GM18861 (cell line): Measurements from ENCODE around the gene DCD.
"Not testable (repeated sequence)": the region's sequence is repeated elsewhere in the genome, so short reads cannot be mapped to it uniquely, and the experiment has no call there.

Experiments
- ATAC-seq: cut with Tn5 transposase; IDR thresholded peaks from one replicate; pipeline ENCODE4 v1.9.1; 2021; ENCODE audit not compliant: unreplicated experiment

DCD gene

GRCh38 chr12:54654926-54655325, 6.8 kb upstream of the DCD start:
- no peak for ATAC-seq

DNA sequence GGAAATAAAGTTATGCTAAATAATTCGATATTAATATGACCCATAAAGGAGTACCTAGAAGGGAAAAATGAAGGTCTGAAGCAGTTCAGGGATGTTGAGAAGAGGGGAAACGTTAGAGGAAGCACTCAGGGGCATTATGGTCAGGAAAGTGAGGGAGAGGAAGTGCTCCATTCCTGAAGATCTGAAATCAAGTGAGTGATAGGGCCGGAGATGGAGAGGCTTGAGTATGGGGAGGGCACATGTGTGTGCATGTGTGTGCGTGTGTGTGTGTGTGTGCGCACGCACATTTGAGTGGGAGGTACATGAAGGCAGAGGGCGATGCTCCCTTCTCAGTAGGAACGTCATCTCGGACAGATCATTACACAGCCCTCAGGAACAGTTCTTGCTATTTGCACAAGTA, 4.9 kb upstream of the DCD start:
- no peak for ATAC-seq

- ATAC-seq, result no peak
Measured at GRCh38 chr12:54650889-54651288, 2.7 kb upstream of the DCD start.

GRCh38 chr12:54650409-54650808, 2.2 kb upstream of the DCD start:
- no peak for ATAC-seq

DNA sequence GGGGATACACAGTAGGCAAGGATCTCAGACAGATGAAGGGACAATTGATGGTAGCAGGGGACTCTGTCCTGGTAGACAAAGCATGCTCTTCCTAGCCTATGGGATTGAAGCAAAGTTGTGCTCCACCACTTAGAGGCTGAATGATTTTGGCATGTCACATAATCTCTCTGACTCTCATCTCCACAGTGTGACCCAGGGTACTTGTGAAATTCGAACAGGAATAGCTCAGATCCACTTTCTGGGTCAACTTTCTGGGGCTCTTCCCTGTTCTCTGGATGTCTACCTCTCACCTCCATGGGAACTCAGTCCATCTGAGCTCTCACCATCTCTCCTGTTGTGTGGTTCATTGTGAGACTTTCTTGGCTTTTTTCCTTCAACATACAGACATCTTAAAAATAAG, 1.7 kb upstream of the DCD start:
- ATAC-seq, result no peak

DNA sequence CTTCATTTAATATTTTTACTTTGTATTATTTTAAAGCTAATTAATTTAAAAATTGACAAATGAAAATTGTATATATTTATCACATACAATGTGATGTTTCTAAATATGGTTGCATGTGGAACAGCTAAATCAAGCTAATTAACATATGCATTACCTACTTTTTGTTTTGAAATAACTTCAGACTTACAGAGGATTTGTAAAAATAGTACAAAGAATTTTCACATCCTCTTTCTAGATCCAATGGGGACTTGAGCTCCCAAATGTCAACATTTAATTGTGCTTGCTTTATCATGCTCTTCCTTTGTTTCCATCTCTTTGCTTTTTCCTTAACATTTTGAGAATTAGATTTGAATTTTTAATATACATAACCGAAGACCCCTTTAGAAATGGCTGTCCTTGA, 6.6 kb downstream of the DCD start:
- ATAC-seq, result no peak

- ATAC-seq, result no peak
Measured at GRCh38 chr12:54641089-54641488, 7.1 kb downstream of the DCD start.

- not testable (repeated sequence) for ATAC-seq
Measured at GRCh38 chr12:54639112-54639511, 9.1 kb downstream of the DCD start.

DNA sequence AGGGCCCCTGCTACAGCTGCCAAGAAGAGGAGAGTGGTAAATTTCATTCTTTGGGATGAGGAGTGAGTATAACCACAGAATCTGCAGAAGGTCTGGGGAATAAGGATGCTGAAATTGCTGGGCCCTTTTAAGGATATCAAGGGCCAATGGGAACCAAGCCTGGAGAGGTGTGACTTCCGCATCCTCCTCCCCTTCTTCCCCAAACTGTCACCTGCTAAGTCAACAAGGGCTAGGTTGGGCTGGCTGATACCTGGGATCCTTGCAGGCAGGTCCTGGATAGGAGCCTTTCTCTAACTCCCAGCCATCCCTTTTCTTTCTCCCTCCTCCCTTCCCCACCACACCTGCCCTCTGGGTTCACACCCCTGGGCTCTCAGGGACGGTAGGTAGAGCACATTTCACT, 13.4 kb downstream of the DCD start, which contains the start of gene LACRT:
Gene LACRT, minus strand, starts transcription at position 101 of the 400 bp plus-strand sequence. Its CDS starts 54 bp downstream, at position 47.
- no peak for ATAC-seq

DNA sequence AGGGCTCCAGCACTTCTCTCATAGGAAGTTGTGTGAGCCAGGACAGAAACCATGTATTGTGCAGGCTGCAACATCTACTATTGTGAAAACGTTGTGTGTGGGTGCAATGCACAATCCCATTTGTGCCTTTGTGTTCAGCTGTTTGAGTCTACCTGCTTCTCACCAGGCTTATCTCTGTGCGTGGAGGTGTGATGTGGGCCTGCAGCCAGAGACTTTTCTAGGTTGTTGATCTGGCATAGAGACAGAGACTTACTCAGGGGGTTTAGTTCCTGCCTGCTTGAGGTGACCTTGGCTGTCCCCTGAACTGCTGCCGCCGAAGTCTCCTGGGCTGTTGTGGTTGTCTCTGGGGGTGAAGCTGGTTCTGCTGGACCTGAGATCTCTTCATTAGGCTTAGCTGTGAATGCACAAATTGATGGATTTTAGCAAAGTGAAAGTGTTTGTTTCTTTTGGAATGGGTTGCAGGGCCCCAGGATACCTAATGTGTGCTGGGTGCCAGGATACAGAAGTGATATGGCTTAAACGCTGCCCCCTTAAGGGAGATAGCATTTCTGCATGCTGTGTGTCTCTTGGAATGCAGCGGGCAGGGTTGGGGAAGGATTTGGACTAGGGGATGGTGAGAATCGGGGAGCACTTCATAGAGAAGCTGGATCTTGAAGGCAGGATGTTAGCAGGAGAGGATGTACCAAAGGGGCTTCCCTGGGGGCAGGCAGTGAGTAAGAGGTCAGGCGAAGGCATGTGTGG, 16.0 kb downstream of the DCD start:
- no peak for ATAC-seq

DNA sequence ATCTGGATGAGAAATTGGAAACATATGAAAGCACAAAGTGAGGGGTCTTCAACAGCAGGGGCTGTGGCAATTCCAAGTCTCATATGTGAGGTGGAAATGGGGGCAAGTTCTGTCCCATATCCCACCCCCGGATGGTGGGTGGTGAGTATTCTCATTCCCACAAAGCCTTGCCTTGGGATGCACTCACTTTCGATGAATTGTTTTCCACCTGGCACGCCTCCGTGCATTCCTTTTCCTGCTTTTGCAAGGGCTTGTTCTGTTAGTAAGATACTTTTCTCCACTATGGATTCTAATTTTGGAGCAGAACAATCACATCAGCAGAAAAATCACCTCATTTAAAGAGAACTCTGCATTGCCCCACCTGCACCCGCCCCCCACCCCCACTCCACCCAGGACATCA, 16.6 kb downstream of the DCD start:
- no peak for ATAC-seq

DNA sequence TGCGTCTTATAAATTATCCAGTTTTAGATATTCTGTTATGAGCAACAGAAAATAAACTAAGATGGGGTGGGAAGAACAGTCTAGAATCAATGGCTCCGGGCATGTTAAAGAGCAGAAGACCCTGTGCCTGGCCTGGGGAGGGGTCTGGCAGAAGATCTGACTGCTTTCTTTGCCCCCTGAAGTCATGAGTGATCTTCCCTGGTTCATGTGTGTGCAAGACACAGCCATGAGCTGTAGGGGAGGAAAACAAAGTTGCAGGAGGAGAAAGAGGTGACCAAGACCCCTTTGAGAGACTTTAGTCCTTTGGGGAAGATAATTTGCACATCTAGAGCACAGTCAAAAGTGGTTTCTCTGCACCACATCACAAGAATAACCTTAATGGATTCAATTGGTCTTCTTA, 18.2 kb downstream of the DCD start:
- ATAC-seq, result no peak

GRCh38 chr12:54628186-54628846, 19.8 kb downstream of the DCD start:
- ATAC-seq, result no peak

DNA sequence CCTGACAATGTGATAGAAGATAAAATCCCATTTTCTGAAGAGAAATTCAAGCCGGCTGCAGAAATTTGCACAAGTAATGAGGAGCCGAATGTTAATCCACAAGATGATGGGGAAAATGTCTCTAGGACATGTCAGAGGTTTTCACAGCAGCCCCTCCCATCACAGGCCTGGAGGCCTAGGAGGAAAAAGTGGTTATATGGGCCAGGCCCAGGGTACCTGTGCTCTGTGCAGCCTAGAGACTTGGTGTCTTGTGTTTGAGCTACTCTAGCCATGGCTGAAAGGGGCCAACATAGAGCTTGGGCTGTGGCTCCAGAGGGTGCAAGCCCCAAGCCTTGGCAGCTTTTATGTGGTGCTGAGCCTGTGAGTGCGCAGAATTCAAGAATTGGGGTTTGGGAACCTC, 20.9 kb downstream of the DCD start:
- no peak for ATAC-seq

DNA sequence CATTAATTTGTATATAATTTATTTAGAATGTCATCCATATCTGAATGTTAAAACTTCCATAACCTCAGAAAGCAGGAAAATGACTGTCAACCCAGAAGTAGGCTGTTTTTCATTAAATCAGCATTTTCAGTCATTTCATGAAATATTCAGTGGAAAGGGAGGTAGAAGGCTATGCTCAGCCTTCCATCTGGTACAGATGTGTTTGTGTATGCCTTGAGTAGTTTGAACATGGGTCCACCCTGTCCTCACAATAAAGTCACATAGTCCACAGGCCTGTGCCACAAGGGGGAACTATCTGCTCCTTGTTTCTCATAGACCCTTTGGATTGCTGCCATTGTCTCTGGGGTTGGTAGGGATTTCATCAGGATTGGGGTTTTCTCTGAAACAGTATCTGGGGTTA, 22.6 kb downstream of the DCD start:
- ATAC-seq, result no peak

DNA sequence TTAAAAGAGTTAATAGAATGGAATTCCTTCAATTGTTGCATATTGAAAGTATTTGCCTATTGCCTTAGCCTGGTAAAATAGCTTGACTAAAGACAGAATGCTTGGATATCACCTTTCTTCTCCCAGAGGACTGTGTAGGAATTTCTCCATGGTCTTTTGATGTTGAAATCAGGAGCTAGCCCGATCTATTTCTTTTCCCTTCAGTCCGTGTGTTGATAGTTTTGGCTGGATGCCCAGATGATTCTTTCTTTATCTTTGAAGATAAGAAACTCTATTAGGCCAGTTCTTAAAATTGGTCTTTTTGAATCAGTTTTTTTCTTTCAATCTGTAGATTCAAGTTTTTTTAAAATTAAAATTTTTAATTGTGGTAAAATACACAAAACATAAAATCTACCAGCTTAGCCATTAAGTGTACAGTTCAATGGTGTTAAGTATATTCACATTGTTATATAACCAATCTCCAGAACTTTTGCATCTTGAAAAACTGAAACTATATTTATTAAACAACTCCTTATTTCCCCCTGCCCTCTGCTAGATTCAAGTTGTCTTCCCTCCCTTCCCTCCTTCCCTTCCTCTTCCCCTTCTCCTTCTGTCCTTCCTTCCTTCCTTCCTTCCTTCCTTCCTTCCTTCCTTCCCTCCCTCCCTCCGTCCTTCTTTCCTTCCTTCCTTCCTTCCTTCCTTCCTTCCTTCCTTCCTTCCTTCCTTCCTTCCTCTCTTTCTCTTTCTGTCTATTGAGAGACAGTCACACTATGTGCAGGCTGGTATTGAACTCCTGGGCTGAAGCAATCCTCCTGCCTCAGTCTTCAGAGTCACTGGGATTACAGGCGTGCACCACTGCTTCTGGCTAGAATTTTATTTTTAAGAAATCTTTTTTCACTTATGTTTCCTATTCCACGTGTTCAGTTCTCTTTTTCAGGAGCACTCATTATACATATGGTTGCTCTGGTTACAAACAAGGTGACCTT, 23.6 kb downstream of the DCD start:
- ATAC-seq, result no peak

- ATAC-seq, result no peak
Measured at GRCh38 chr12:54622463-54623183, 25.5 kb downstream of the DCD start.

GRCh38 chr12:54616933-54617680, 31.1 kb downstream of the DCD start:
- no peak for ATAC-seq

GRCh38 chr12:54612225-54612750, 35.9 kb downstream of the DCD start:
- ATAC-seq, result no peak

DNA sequence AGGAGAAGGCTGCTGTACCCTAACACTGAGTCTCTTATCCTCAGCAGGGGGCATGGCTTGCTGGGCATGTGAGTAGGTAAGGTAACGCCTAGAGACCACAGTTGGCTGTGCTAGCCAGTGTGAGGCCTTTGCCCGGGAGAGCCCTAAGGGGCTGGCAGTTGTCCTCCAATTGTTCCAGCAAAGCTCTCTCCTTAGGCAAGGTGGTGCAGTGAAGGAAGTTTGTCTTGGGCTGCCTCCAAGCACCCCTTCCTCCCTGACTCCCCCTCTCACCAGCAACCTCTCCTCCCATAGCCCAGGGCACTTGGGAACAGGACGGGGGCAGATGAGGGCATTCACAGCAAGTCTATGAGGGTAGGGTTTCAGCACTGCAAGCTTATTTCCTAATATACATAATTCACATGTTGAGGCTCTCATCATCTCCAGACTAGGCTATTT, 36.4 kb downstream of the DCD start:
- no peak for ATAC-seq
